ENCODE data around the gene MEGF10.

Gene MEGF10

GRCh38 chr5:127335381-127335780, 44.8 kb downstream of the MEGF10 start:
- Histone ChIP-seq H3K36me3 (ENCODE audit: control insufficient read depth, insufficient read depth, low read length) (no peaks in the 10 kb centered on the region), H3K9ac (ENCODE audit: low read depth, low read length) (no peak overlapping the region), H3K4me1 (ENCODE audit: control insufficient read depth, insufficient read depth, low read length) (peaks cover 54% of the 10 kb centered on the region), H3K4me3 (ENCODE audit: low read depth, low read length) (no peak overlapping the region), H3K9me3 (ENCODE audit: control insufficient read depth, insufficient read depth, low read length) (no peaks in the 10 kb centered on the region), H3K27me3 (ENCODE audit: control insufficient read depth, insufficient read depth, low read length) (no peaks in the 10 kb centered on the region)

- no peak overlapping the region for H3K4me3 ChIP-seq (ENCODE audit: low read depth, low read length)
- no peaks in the 10 kb centered on the region for H3K9me3 ChIP-seq (ENCODE audit: control insufficient read depth, insufficient read depth, low read length)
- no peaks in the 10 kb centered on the region for H3K27me3 ChIP-seq (ENCODE audit: control insufficient read depth, insufficient read depth, low read length)
- H3K9ac ChIP-seq (ENCODE audit: low read depth, low read length), result no peak overlapping the region
- H3K36me3 ChIP-seq (ENCODE audit: control insufficient read depth, insufficient read depth, low read length), result no peaks in the 10 kb centered on the region
- peaks cover 41% of the 10 kb centered on the region for H3K4me1 ChIP-seq (ENCODE audit: control insufficient read depth, insufficient read depth, low read length)
Measured at GRCh38 chr5:127337876-127338275, 47.3 kb downstream of the MEGF10 start.

GRCh38 chr5:127338501-127338900, 47.9 kb downstream of the MEGF10 start:
- no peak overlapping the region for H3K4me3 ChIP-seq (ENCODE audit: low read depth, low read length)
- peaks cover 40% of the 10 kb centered on the region for H3K4me1 ChIP-seq (ENCODE audit: control insufficient read depth, insufficient read depth, low read length)
- no peaks in the 10 kb centered on the region for H3K36me3 ChIP-seq (ENCODE audit: control insufficient read depth, insufficient read depth, low read length)
- no peaks in the 10 kb centered on the region for H3K9me3 ChIP-seq (ENCODE audit: control insufficient read depth, insufficient read depth, low read length)
- H3K27me3 ChIP-seq (ENCODE audit: control insufficient read depth, insufficient read depth, low read length), result no peaks in the 10 kb centered on the region
- H3K9ac ChIP-seq (ENCODE audit: low read depth, low read length), result no peak overlapping the region

GRCh38 chr5:127340606-127341005, 50.0 kb downstream of the MEGF10 start:
- H3K36me3 ChIP-seq (ENCODE audit: control insufficient read depth, insufficient read depth, low read length), result no peaks in the 10 kb centered on the region
- no peak overlapping the region for H3K4me3 ChIP-seq (ENCODE audit: low read depth, low read length)
- H3K4me1 ChIP-seq (ENCODE audit: control insufficient read depth, insufficient read depth, low read length), result peaks cover 24% of the 10 kb centered on the region
- H3K27me3 ChIP-seq (ENCODE audit: control insufficient read depth, insufficient read depth, low read length), result no peaks in the 10 kb centered on the region
- no peaks in the 10 kb centered on the region for H3K9me3 ChIP-seq (ENCODE audit: control insufficient read depth, insufficient read depth, low read length)
- H3K9ac ChIP-seq (ENCODE audit: low read depth, low read length), result no peak overlapping the region

- no peak overlapping the region for H3K4me3 ChIP-seq (ENCODE audit: low read depth, low read length)
- H3K36me3 ChIP-seq (ENCODE audit: control insufficient read depth, insufficient read depth, low read length), result no peaks in the 10 kb centered on the region
- no peaks in the 10 kb centered on the region for H3K9me3 ChIP-seq (ENCODE audit: control insufficient read depth, insufficient read depth, low read length)
- no peak overlapping the region for H3K9ac ChIP-seq (ENCODE audit: low read depth, low read length)
- H3K4me1 ChIP-seq (ENCODE audit: control insufficient read depth, insufficient read depth, low read length), result peaks cover 24% of the 10 kb centered on the region
- no peaks in the 10 kb centered on the region for H3K27me3 ChIP-seq (ENCODE audit: control insufficient read depth, insufficient read depth, low read length)
Measured at GRCh38 chr5:127342364-127342763, 51.8 kb downstream of the MEGF10 start.

GRCh38 chr5:127343313-127343712, 52.7 kb downstream of the MEGF10 start:
- H3K27me3 ChIP-seq (ENCODE audit: control insufficient read depth, insufficient read depth, low read length), result no peaks in the 10 kb centered on the region
- no peak overlapping the region for H3K4me3 ChIP-seq (ENCODE audit: low read depth, low read length)

GRCh38 chr5:127343866-127344265, 53.3 kb downstream of the MEGF10 start:
- H3K9me3 ChIP-seq (ENCODE audit: control insufficient read depth, insufficient read depth, low read length), result no peaks in the 10 kb centered on the region
- H3K4me3 ChIP-seq (ENCODE audit: low read depth, low read length), result no peak overlapping the region
- H3K4me1 ChIP-seq (ENCODE audit: control insufficient read depth, insufficient read depth, low read length), result peaks cover 9% of the 10 kb centered on the region
- H3K27me3 ChIP-seq (ENCODE audit: control insufficient read depth, insufficient read depth, low read length), result no peaks in the 10 kb centered on the region
- H3K9ac ChIP-seq (ENCODE audit: low read depth, low read length), result no peak overlapping the region
- no peaks in the 10 kb centered on the region for H3K36me3 ChIP-seq (ENCODE audit: control insufficient read depth, insufficient read depth, low read length)

More at GRCh38 chr5:127343313-127343712, 52.7 kb downstream of the MEGF10 start:
- H3K4me1 ChIP-seq (ENCODE audit: control insufficient read depth, insufficient read depth, low read length), result peaks cover 14% of the 10 kb centered on the region
- no peak overlapping the region for H3K9ac ChIP-seq (ENCODE audit: low read depth, low read length)
- H3K36me3 ChIP-seq (ENCODE audit: control insufficient read depth, insufficient read depth, low read length), result no peaks in the 10 kb centered on the region
- no peaks in the 10 kb centered on the region for H3K9me3 ChIP-seq (ENCODE audit: control insufficient read depth, insufficient read depth, low read length)

GRCh38 chr5:127344931-127345330, 54.3 kb downstream of the MEGF10 start:
- Histone ChIP-seq H3K9ac (ENCODE audit: low read depth, low read length) (no peak overlapping the region), H3K36me3 (ENCODE audit: control insufficient read depth, insufficient read depth, low read length) (no peaks in the 10 kb centered on the region), H3K4me3 (ENCODE audit: low read depth, low read length) (no peak overlapping the region), H3K4me1 (ENCODE audit: control insufficient read depth, insufficient read depth, low read length) (peaks cover 3% of the 10 kb centered on the region), H3K9me3 (ENCODE audit: control insufficient read depth, insufficient read depth, low read length) (no peaks in the 10 kb centered on the region), H3K27me3 (ENCODE audit: control insufficient read depth, insufficient read depth, low read length) (no peaks in the 10 kb centered on the region)

GRCh38 chr5:127351418-127351817, 60.8 kb downstream of the MEGF10 start:
- no peaks in the 10 kb centered on the region for H3K27me3 ChIP-seq (ENCODE audit: control insufficient read depth, insufficient read depth, low read length)
- H3K9me3 ChIP-seq (ENCODE audit: control insufficient read depth, insufficient read depth, low read length), result no peaks in the 10 kb centered on the region
- H3K4me1 ChIP-seq (ENCODE audit: control insufficient read depth, insufficient read depth, low read length), result no peaks in the 10 kb centered on the region
- no peak overlapping the region for H3K4me3 ChIP-seq (ENCODE audit: low read depth, low read length)
- H3K36me3 ChIP-seq (ENCODE audit: control insufficient read depth, insufficient read depth, low read length), result no peaks in the 10 kb centered on the region
- no peak overlapping the region for H3K9ac ChIP-seq (ENCODE audit: low read depth, low read length)

- Histone ChIP-seq H3K9me3 (ENCODE audit: control insufficient read depth, insufficient read depth, low read length) (no peaks in the 10 kb centered on the region), H3K9ac (ENCODE audit: low read depth, low read length) (no peak overlapping the region), H3K4me3 (ENCODE audit: low read depth, low read length) (no peak overlapping the region), H3K4me1 (ENCODE audit: control insufficient read depth, insufficient read depth, low read length) (no peaks in the 10 kb centered on the region), H3K27me3 (ENCODE audit: control insufficient read depth, insufficient read depth, low read length) (no peaks in the 10 kb centered on the region), H3K36me3 (ENCODE audit: control insufficient read depth, insufficient read depth, low read length) (no peaks in the 10 kb centered on the region)
Measured at GRCh38 chr5:127352068-127352467, 61.5 kb downstream of the MEGF10 start.

GRCh38 chr5:127353327-127353726, 62.7 kb downstream of the MEGF10 start:
- Histone ChIP-seq H3K27me3 (ENCODE audit: control insufficient read depth, insufficient read depth, low read length) (no peaks in the 10 kb centered on the region), H3K9me3 (ENCODE audit: control insufficient read depth, insufficient read depth, low read length) (no peaks in the 10 kb centered on the region), H3K36me3 (ENCODE audit: control insufficient read depth, insufficient read depth, low read length) (no peaks in the 10 kb centered on the region), H3K4me3 (ENCODE audit: low read depth, low read length) (no peak overlapping the region), H3K9ac (ENCODE audit: low read depth, low read length) (no peak overlapping the region), H3K4me1 (ENCODE audit: control insufficient read depth, insufficient read depth, low read length) (peaks cover 2% of the 10 kb centered on the region)

- H3K4me3 ChIP-seq (ENCODE audit: low read depth, low read length), result no peak overlapping the region
- H3K9ac ChIP-seq (ENCODE audit: low read depth, low read length), result no peak overlapping the region
- H3K36me3 ChIP-seq (ENCODE audit: control insufficient read depth, insufficient read depth, low read length), result no peaks in the 10 kb centered on the region
- no peaks in the 10 kb centered on the region for H3K27me3 ChIP-seq (ENCODE audit: control insufficient read depth, insufficient read depth, low read length)
- H3K4me1 ChIP-seq (ENCODE audit: control insufficient read depth, insufficient read depth, low read length), result peaks cover 2% of the 10 kb centered on the region
- H3K9me3 ChIP-seq (ENCODE audit: control insufficient read depth, insufficient read depth, low read length), result no peaks in the 10 kb centered on the region
Measured at GRCh38 chr5:127353796-127354195, 63.2 kb downstream of the MEGF10 start.

- Histone ChIP-seq H3K9me3 (ENCODE audit: control insufficient read depth, insufficient read depth, low read length) (no peaks in the 10 kb centered on the region), H3K9ac (ENCODE audit: low read depth, low read length) (no peak overlapping the region), H3K36me3 (ENCODE audit: control insufficient read depth, insufficient read depth, low read length) (no peaks in the 10 kb centered on the region), H3K4me3 (ENCODE audit: low read depth, low read length) (no peak overlapping the region), H3K4me1 (ENCODE audit: control insufficient read depth, insufficient read depth, low read length) (peaks cover 2% of the 10 kb centered on the region), H3K27me3 (ENCODE audit: control insufficient read depth, insufficient read depth, low read length) (no peaks in the 10 kb centered on the region)
Measured at GRCh38 chr5:127355337-127355736, 64.7 kb downstream of the MEGF10 start.
